Lung (tissue), 12 donors: ENCODE results near the gene FUT7. TPM values are rescaled to one million over a fixed set of nuclear protein-coding genes. Genes with fewer than 3 reads are reported as not detected.

Experiments used
- ATAC-seq: fragments of 200-7000 bp; cut with Tn5 transposase; one replicate; pipeline ENCODE4 v1.9.1; 2020; ENCODE audit warnings: moderate number of reproducible peaks; ENCODE audit not compliant: insufficient read depth, low FRiP score
- DNase-seq, 3 donors: peaks; one replicate each; pipeline ENCODE4 v3.0.0-alpha.2; 2013 to 2017
- H3K27ac ChIP-seq, 2 donors: one replicate each; pipeline ENCODE4 v1.5.1; 2013; ENCODE audit warnings: mild to moderate bottlenecking in 2 of 2, moderate library complexity in 2 of 2, control low read depth in 1 of 2, inconsistent platforms in 1 of 2, low read depth in 1 of 2, low read length in 1 of 2
- H3K27me3 ChIP-seq, 3 donors: one replicate each; pipeline ENCODE4 v1.5.1; 2013; ENCODE audit warnings: low read length in 2 of 3; ENCODE audit not compliant: control insufficient read depth in 3 of 3, insufficient read depth in 3 of 3
- H3K36me3 ChIP-seq, 4 donors: one replicate each; pipeline ENCODE4 v1.5.1; 2013; ENCODE audit warnings: low read length in 4 of 4, mild to moderate bottlenecking in 1 of 4, moderate library complexity in 1 of 4; ENCODE audit not compliant: control insufficient read depth in 4 of 4, insufficient read depth in 4 of 4
- H3K4me1 ChIP-seq, 5 donors: one replicate each; pipeline ENCODE4 v1.5.1; 2013; ENCODE audit warnings: low read length in 5 of 5, mild to moderate bottlenecking in 2 of 5, moderate library complexity in 1 of 5; ENCODE audit not compliant: control insufficient read depth in 5 of 5, insufficient read depth in 5 of 5
- H3K4me3 ChIP-seq: one replicate; pipeline ENCODE4 v1.5.1; 2013; ENCODE audit warnings: mild to moderate bottlenecking, control low read depth, moderate library complexity
- H3K9ac ChIP-seq, 2 donors: one replicate each; pipeline ENCODE4 v1.5.1; 2013; ENCODE audit warnings: low read length in 2 of 2, control low read depth in 1 of 2; ENCODE audit not compliant: insufficient read depth in 1 of 2
- H3K9me3 ChIP-seq, 4 donors: one replicate each; pipeline ENCODE4 v1.5.1; 2013; ENCODE audit warnings: low read length in 3 of 4, mild to moderate bottlenecking in 1 of 4, moderate library complexity in 1 of 4; ENCODE audit not compliant: control insufficient read depth in 4 of 4, insufficient read depth in 3 of 4
- CTCF ChIP-seq: IDR thresholded peaks from 2 replicates; pipeline ENCODE4 v1.5.1; 2012; ENCODE audit warnings: mild to moderate bottlenecking; ENCODE audit errors: control extremely low read depth, extremely low read depth
- WGBS, 2 donors: extraction: QIAGEN DNeasy Blood & Tissue Kit; methylation state at CpG; one replicate each; pipeline ENCODE4 v1.1.7; 2013; 5-methylcytosine and 5-hydroxymethylcytosine counted together
- polyA plus RNA-seq, 2 donors: library from polyadenylated mRNA; stranded (reverse); fragments of 200-250 nt; gene quantifications; one replicate each; pipeline ENCODE4 v1.2.1, GENCODE V29; 2013
- total RNA-seq, 2 donors: library from RNA; depleted of rRNA in 1 of 2; stranded (reverse); fragments of >200 nt in 1 of 2; gene quantifications; one replicate each; pipeline ENCODE4 v1.2.1, GENCODE V29; 2014 to 2021
- donor health status: control.
- donor health status: control.
- donor health status: Bipolar disorder and iron deficiency.
- donor health status: healthy.
- donor health status: DM: yes; HTN: yes; CAD: no.

The FUT7 gene
- total and polyA plus RNA-seq, 4 donors = 0.37 to 5.5 (median 0.73) TPM

- DNase-seq = no peak
Measured at GRCh38 chr9:137018761-137019559, 12.9 kb downstream of the FUT7 start.

GRCh38 chr9:137017791-137018497 is 13.9 kb downstream of the FUT7 start:
- ATAC-seq = no peak
- no peak for DNase-seq
- Histone ChIP-seq H3K27ac (no peak overlapping the region), H3K9me3 (no peaks in the 10 kb centered on the region), H3K36me3 (peaks cover 0 to 46% (median 6%) of the 10 kb centered on the region in 4 donors), H3K4me1 (no peaks in the 10 kb centered on the region), H3K27me3 (no peaks in the 10 kb centered on the region), H3K9ac (no peak overlapping the region), H3K4me3 (no peak overlapping the region)
- no peak for TF ChIP-seq CTCF
- 91 to 92% methylated on average over 42 to 45 of the region's 45 CpGs for WGBS, 2 donors

More at GRCh38 chr9:137018761-137019559, 12.9 kb downstream of the FUT7 start:
- Histone ChIP-seq H3K9ac (no peak overlapping the region), H3K27me3 (no peaks in the 10 kb centered on the region), H3K4me3 (no peak overlapping the region), H3K27ac (no peak overlapping the region), H3K36me3 (peaks cover 0 to 39% (median 6%) of the 10 kb centered on the region in 4 donors), H3K9me3 (no peaks in the 10 kb centered on the region), H3K4me1 (peaks cover 0 to 7% (median 0%) of the 10 kb centered on the region in 5 donors)
- ATAC-seq = no peak
- WGBS, 2 donors = 90 to 94% methylated on average over 35 to 36 of the region's 36 CpGs
- TF ChIP-seq CTCF = no peak

- TF ChIP-seq CTCF = no peak
- Histone ChIP-seq H3K4me3 (no peak overlapping the region), H3K27me3 (no peaks in the 10 kb centered on the region), H3K9ac (no peak overlapping the region), H3K9me3 (no peaks in the 10 kb centered on the region), H3K4me1 (no peaks in the 10 kb centered on the region), H3K27ac (no peak overlapping the region), H3K36me3 (peaks cover 0 to 55% (median 7%) of the 10 kb centered on the region in 4 donors)
- WGBS, 2 donors = 97 to 98% methylated on average over 28 of the region's 28 CpGs
- DNase-seq (no peak), ATAC-seq (no peak)
Measured at GRCh38 chr9:137017071-137017470, 14.8 kb downstream of the FUT7 start.
